A549 (cell line): ENCODE data around the gene CISTR. TPM values are rescaled to one million over a fixed set of nuclear protein-coding genes. Genes with fewer than 3 reads are reported as not detected.

Experiments used
- ATAC-seq, 2 experiments: fragments of 200-7000 bp in 1 of 2; fragments of >200 bp in 1 of 2; cut with Nextera tagmentation in 1 of 2; cut with Tn5 transposase in 1 of 2; 3 replicates each; pipeline versions ENCODE4 v1.8.0 to v1.9.1; 2018 to 2020; ENCODE audit warnings: mild to moderate bottlenecking in 1 of 2, moderate library complexity in 1 of 2
- CTCF ChIA-PET: fragments of 300-600 bp; sonication (Branson Sonifier 250); formaldehyde crosslinking; extraction: SDS; loops from one replicate; lab custom pipeline; 2021; ENCODE audit warnings: antibody characterized with exemption, inconsistent platforms; lab: Yijun Ruan, JAX
- POLR2A ChIA-PET: fragments of 350-600 bp; formaldehyde crosslinking; extraction: SDS; loops from one replicate; lab custom pipeline; 2021; ENCODE audit warnings: antibody characterized with exemption, inconsistent platforms; lab: Yijun Ruan, JAX
- DNase-seq, 2 experiments: peaks; one replicate each; pipeline versions ENCODE4 v3.0.0 to v3.0.0-alpha.2; 2011 to 2016; ENCODE audit warnings: low read depth in 1 of 2, low spot score in 1 of 2
- FAIRE-seq: peaks from 2 replicates; lab custom pipeline; 2011; peaks lifted over from hg19 to GRCh38; lab: Jason Lieb, UNC
- H3K27ac ChIP-seq, 2 experiments: fragments of >200 bp; sonication (Bioruptor Twin); formaldehyde crosslinking; 3 replicates each; pipeline ENCODE4 v1.5.1; 2016 to 2017
- H3K4me1 ChIP-seq: fragments of >200 bp; sonication (Bioruptor Twin); formaldehyde crosslinking; 3 replicates; pipeline ENCODE4 v1.6.1; 2016
- H3K4me2 ChIP-seq: fragments of >200 bp; sonication (Bioruptor Twin); formaldehyde crosslinking; 3 replicates; pipeline ENCODE4 v1.6.1; 2016
- H3K4me3 ChIP-seq: fragments of >200 bp; sonication (Bioruptor Twin); formaldehyde crosslinking; 3 replicates; pipeline ENCODE4 v1.5.1; 2016
- H3K9me3 ChIP-seq: fragments of >200 bp; sonication (Bioruptor Twin); formaldehyde crosslinking; 3 replicates; pipeline ENCODE4 v1.6.1; 2016
- BCL3 ChIP-seq: fragments of >200 bp; sonication (Bioruptor Twin); formaldehyde crosslinking; IDR thresholded peaks from 3 replicates; pipeline ENCODE4 v1.6.1; 2016
- CEBPB ChIP-seq, 2 experiments: fragments of >200 bp in 1 of 2; sonication (Bioruptor Twin) in 1 of 2; formaldehyde crosslinking in 1 of 2; IDR thresholded peaks; 2 replicates each; pipeline ENCODE4 v1.6.1; 2012 to 2016
- FOSL2 ChIP-seq, 2 experiments: fragments of 450-650 bp in 1 of 2; fragments of >200 bp in 1 of 2; sonication (Bioruptor Twin) in 1 of 2; formaldehyde crosslinking; IDR thresholded peaks; 2 replicates each; pipeline versions ENCODE4 v1.5.0 to v1.6.1; 2016 to 2020; ENCODE audit warnings: mild to moderate bottlenecking in 1 of 2, moderate library complexity in 1 of 2
- FOXS1 ChIP-seq: fragments of 250-450 bp; sonication (Bioruptor Pico); IDR thresholded peaks from 2 replicates; pipeline ENCODE4 v1.5.0; 2020; ENCODE audit warnings: mild to moderate bottlenecking, moderate library complexity
- GATA3 ChIP-seq: IDR thresholded peaks from 2 replicates; pipeline ENCODE4 v1.6.1; 2012; ENCODE audit warnings: borderline replicate concordance
- HEYL ChIP-seq: fragments of 250-450 bp; sonication (Bioruptor Pico); IDR thresholded peaks from 2 replicates; pipeline ENCODE4 v1.8.0; 2021; ENCODE audit warnings: mild to moderate bottlenecking, moderate library complexity
- HOXB5 ChIP-seq: fragments of 250-450 bp; sonication (Bioruptor Pico); IDR thresholded peaks from 2 replicates; pipeline ENCODE4 v1.5.0; 2020; ENCODE audit warnings: mild to moderate bottlenecking, moderate library complexity
- JUNB ChIP-seq: fragments of >200 bp; sonication (Bioruptor Twin); formaldehyde crosslinking; IDR thresholded peaks from 2 replicates; pipeline ENCODE4 v1.6.1; 2016
- KDM1A ChIP-seq: fragments of 200-600 bp; sonication (generic); IDR thresholded peaks from 2 replicates; pipeline ENCODE4 v1.6.1; 2016; ENCODE audit warnings: low read depth, mild to moderate bottlenecking
- KDM5A ChIP-seq: fragments of 200-600 bp; sonication (generic); IDR thresholded peaks from 2 replicates; pipeline ENCODE4 v1.6.1; 2016; ENCODE audit warnings: antibody characterized with exemption, mild to moderate bottlenecking
- MAZ ChIP-seq: fragments of 150-350 bp; IDR thresholded peaks from 2 replicates; pipeline ENCODE4 v1.6.1; 2014; ENCODE audit warnings: antibody characterized with exemption, low read depth, low read length, borderline replicate concordance
- NPAS2 ChIP-seq: fragments of 250-450 bp; sonication (Bioruptor Pico); IDR thresholded peaks from 2 replicates; pipeline ENCODE4 v1.8.0; 2022; ENCODE audit warnings: mild to moderate bottlenecking, moderate library complexity, borderline replicate concordance
- NR3C1 ChIP-seq: fragments of >200 bp; sonication (Bioruptor Twin); formaldehyde crosslinking; IDR thresholded peaks from 3 replicates; pipeline ENCODE4 v1.6.1; 2017
- POLR2A ChIP-seq: IDR thresholded peaks from 2 replicates; pipeline ENCODE4 v1.6.1; 2012; ENCODE audit warnings: mild to moderate bottlenecking, low read length
- RAD21 ChIP-seq, 2 experiments: fragments of >200 bp in 1 of 2; sonication (Bioruptor Twin) in 1 of 2; formaldehyde crosslinking in 1 of 2; IDR thresholded peaks in 1 of 2; conservative IDR thresholded peaks in 1 of 2; 2 replicates in 1 of 2; 3 replicates in 1 of 2; pipeline ENCODE4 v1.6.1; 2012 to 2018; ENCODE audit warnings: inconsistent platforms in 1 of 2
- RFX5 ChIP-seq: fragments of 450-650 bp; IDR thresholded peaks from 2 replicates; pipeline ENCODE4 v1.7.1; 2014; ENCODE audit warnings: antibody characterized with exemption, mild to moderate bottlenecking, moderate library complexity
- SREBF2 ChIP-seq: fragments of 450-650 bp; IDR thresholded peaks from 2 replicates; pipeline ENCODE4 v1.6.1; 2014; ENCODE audit warnings: mild to moderate bottlenecking, moderate library complexity
- TFCP2L1 ChIP-seq: fragments of 250-450 bp; sonication (Bioruptor Pico); IDR thresholded peaks from 2 replicates; pipeline ENCODE4 v1.5.0; 2021; ENCODE audit warnings: mild to moderate bottlenecking
- ZSCAN20 ChIP-seq: fragments of 250-450 bp; sonication (Bioruptor Pico); IDR thresholded peaks from 2 replicates; pipeline ENCODE4 v1.8.0; 2022; ENCODE audit warnings: mild to moderate bottlenecking, moderate library complexity
- WGBS: methylation state at CpG from one replicate; pipeline ENCODE4 v1.1.6; 2017; ENCODE audit errors: missing lambda C conversion rate; 5-methylcytosine and 5-hydroxymethylcytosine counted together
- polyA plus RNA-seq, 4 experiments: library from polyadenylated mRNA; depleted of rRNA in 3 of 4; stranded (reverse); fragments of >200 nt; fragmentation: RNase III in 1 of 4; extraction: RNeasy Plus Mini Kit Qiagen cat#74134 plus additional on column Dnase treatment in 1 of 4; gene quantifications; 2 replicates in 3 of 4; 3 replicates in 1 of 4; pipeline ENCODE4 v1.2.3, GENCODE V29; 2011 to 2017
- TF ChIP-seq, protein P1 (sequence below): fragments of 200-600 bp; sonication (generic); IDR thresholded peaks from 2 replicates; pipeline ENCODE4 v1.6.1; 2016; ENCODE audit warnings: antibody characterized with exemption, mild to moderate bottlenecking, moderate library complexity
- TF ChIP-seq, protein P2 (sequence below): IDR thresholded peaks from 2 replicates; pipeline ENCODE4 v1.6.1; 2012

CISTR gene
- polyA plus RNA-seq, 2 of the 4 experiments (the other 2 are of a cell fraction), result not detected

DNA sequence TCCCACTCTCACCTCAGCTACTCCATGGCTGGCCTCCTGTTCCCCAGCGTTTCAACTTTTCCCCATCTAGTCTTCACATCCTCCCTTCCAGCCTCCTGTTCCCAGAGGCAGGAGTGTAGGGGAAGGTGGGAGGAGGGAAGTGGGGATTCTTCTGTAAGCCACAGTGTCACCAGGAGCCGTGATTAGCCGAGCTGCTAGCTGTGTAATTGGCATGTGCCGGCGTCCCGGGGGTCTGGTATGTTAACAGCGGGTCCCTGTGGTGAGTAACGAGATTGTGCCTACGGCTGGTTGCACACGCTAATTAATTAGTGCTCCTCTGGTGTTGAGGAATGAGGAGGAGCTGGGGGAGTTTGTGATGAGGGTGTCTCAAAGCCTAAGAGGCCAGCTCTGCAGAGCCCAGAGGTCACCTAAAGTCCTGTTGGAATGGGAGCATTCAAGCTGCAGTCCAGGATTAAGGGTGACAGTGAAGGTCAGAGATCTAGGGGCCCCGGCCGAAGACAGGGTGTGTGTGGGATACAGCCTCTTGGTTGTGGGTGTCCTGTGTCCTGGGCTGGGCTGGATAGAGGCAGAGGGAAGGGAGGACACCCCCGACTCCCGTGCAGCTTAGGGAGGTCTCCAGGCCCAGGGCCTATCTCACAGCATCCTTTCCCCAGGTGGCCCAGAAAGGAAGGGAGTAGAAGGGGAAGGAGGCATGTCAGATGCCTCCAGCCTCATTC is 14.5 kb downstream of the CISTR start:
- DNase-seq (no peak), ATAC-seq (peak; percentile 3 to 17; a peak in 4 of 6 replicates), FAIRE-seq (no peak)
- ChIA-PET CTCF (interaction anchor here (0.6 to 24.8 kb wide), 6 partner anchors 8 to 482 kb away, joined by 3 to 833 read pairs (median 10); partner anchors contain the start of gene CALCOCO1), POLR2A (no interaction called here)
- Histone ChIP-seq H3K9me3 (no peaks in the 10 kb centered on the region), H3K4me3 (no peak overlapping the region), H3K4me2 (no peak overlapping the region), H3K27ac (no peak overlapping the region), H3K4me1 (no peaks in the 10 kb centered on the region)
- WGBS, result 71% methylated on average over 14 of the region's 14 CpGs
- no peak for TF ChIP-seq TFCP2L1 (CRISPR knock-in tag)
- TF ChIP-seq FOXS1, result no peak
- no peak for TF ChIP-seq GATA3
- no peak for TF ChIP-seq JUNB

DNA sequence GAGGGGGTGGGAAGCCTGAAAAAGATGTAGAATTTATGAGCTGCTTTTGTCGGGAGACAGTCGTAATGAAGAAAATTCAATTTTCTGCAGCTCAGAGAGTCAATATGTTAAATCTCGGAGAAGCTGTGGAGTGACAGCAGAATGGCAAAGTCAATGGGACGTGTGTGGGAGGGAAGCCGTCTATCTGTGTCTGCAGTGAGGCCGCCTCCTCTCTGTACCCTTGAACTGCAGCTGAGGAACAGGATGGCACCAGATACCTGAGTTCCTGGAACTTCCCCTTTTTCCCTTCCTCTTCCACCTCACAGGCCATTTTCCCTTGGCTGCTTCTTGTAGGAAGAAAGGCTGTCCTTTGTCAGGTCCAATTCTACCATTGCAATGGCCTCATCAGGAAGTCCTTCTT is 15.2 kb downstream of the CISTR start:
- CTCF ChIA-PET, result interaction anchor here (1.1 to 24.8 kb wide), 4 partner anchors 8 to 191 kb away, joined by 3 to 833 read pairs (median 232); partner anchors contain the start of gene CALCOCO1
- H3K9me3 ChIP-seq, result no peaks in the 10 kb centered on the region
- no peak overlapping the region for H3K4me3 ChIP-seq
- TF ChIP-seq NR3C1, result no peak
- TF ChIP-seq, protein P1, sequence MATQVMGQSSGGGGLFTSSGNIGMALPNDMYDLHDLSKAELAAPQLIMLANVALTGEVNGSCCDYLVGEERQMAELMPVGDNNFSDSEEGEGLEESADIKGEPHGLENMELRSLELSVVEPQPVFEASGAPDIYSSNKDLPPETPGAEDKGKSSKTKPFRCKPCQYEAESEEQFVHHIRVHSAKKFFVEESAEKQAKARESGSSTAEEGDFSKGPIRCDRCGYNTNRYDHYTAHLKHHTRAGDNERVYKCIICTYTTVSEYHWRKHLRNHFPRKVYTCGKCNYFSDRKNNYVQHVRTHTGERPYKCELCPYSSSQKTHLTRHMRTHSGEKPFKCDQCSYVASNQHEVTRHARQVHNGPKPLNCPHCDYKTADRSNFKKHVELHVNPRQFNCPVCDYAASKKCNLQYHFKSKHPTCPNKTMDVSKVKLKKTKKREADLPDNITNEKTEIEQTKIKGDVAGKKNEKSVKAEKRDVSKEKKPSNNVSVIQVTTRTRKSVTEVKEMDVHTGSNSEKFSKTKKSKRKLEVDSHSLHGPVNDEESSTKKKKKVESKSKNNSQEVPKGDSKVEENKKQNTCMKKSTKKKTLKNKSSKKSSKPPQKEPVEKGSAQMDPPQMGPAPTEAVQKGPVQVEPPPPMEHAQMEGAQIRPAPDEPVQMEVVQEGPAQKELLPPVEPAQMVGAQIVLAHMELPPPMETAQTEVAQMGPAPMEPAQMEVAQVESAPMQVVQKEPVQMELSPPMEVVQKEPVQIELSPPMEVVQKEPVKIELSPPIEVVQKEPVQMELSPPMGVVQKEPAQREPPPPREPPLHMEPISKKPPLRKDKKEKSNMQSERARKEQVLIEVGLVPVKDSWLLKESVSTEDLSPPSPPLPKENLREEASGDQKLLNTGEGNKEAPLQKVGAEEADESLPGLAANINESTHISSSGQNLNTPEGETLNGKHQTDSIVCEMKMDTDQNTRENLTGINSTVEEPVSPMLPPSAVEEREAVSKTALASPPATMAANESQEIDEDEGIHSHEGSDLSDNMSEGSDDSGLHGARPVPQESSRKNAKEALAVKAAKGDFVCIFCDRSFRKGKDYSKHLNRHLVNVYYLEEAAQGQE, result no peak
- no peak for TF ChIP-seq SREBF2
- TF ChIP-seq KDM1A, result no peak
- no peak for TF ChIP-seq MAZ
- TF ChIP-seq, all 56 proteins: peak for 0
- DNase-seq, result no peak
- no peaks in the 10 kb centered on the region for H3K4me1 ChIP-seq
- WGBS, result 84% methylated on average over 6 of the region's 6 CpGs
- POLR2A ChIA-PET, result no interaction called here
- ATAC-seq, result no peak
- H3K4me2 ChIP-seq, result no peak overlapping the region
- no peak overlapping the region for H3K27ac ChIP-seq
- no peak for FAIRE-seq

DNA sequence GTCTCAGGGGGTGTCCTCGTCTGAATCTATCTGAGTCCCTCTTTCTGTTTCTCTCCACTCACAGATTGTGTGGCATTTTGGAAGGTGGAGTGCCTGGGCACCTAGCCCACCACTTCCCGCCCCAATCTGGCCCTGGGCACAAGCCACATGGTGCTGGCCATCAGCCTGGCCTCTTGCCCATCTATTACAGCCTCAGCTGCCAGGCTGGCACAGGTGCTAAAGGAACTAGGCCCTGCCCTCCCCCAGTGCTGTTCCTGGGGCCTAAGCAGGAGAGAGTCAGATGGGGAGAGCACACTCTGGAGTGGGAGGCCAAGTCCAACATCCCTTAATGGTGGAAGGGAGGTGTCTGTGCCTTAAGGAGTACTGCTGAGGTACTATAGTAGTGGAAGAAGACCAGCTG is 16.2 kb downstream of the CISTR start:
- 38% methylated on average over 2 of the region's 2 CpGs for WGBS
- CTCF ChIA-PET, result interaction anchor here (1.2 to 24.8 kb wide), 5 partner anchors 8 to 249 kb away, joined by 4 to 833 read pairs (median 16); partner anchors contain the start of genes CALCOCO1 and HOXC10
- no peak overlapping the region for H3K27ac ChIP-seq
- H3K4me1 ChIP-seq, result no peaks in the 10 kb centered on the region
- ATAC-seq (no peak), DNase-seq (no peak), FAIRE-seq (no peak)
- no peak overlapping the region for H3K4me2 ChIP-seq
- no peaks in the 10 kb centered on the region for H3K9me3 ChIP-seq
- H3K4me3 ChIP-seq, result no peak overlapping the region
- POLR2A ChIA-PET, result no interaction called here
- TF ChIP-seq POLR2A, result no peak
- TF ChIP-seq MAZ, result no peak
- TF ChIP-seq RFX5, result no peak
- TF ChIP-seq RAD21 (conservative IDR thresholded peaks at IDR 0.05 in 1 of 2, IDR thresholded peaks at IDR 0.05 in 1 of 2), result no peak
- TF ChIP-seq KDM5A, result no peak
- TF ChIP-seq, protein P2, sequence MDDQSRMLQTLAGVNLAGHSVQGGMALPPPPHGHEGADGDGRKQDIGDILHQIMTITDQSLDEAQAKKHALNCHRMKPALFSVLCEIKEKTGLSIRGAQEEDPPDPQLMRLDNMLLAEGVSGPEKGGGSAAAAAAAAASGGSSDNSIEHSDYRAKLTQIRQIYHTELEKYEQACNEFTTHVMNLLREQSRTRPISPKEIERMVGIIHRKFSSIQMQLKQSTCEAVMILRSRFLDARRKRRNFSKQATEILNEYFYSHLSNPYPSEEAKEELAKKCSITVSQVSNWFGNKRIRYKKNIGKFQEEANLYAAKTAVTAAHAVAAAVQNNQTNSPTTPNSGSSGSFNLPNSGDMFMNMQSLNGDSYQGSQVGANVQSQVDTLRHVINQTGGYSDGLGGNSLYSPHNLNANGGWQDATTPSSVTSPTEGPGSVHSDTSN, result no peak
- TF ChIP-seq CEBPB (IDR thresholded peaks at IDR 0.05), result no peak
- TF ChIP-seq FOSL2 (IDR thresholded peaks at IDR 0.05), result no peak
- TF ChIP-seq FOSL2 (CRISPR knock-in tag; IDR thresholded peaks at IDR 0.05), result no peak
- TF ChIP-seq HEYL, result no peak
- TF ChIP-seq ZSCAN20 (CRISPR knock-in tag), result no peak
- no peak for TF ChIP-seq HOXB5 (CRISPR knock-in tag)
- no peak for TF ChIP-seq NPAS2
- no peak for TF ChIP-seq BCL3
